Ishikawa (cell line): ENCODE data around the gene BZW2.

Source experiments
- EP300 ChIP-seq: IDR thresholded peaks from 2 replicates; pipeline ENCODE4 v1.6.1; 2012; ENCODE audit warnings: borderline replicate concordance
- FOXM1 ChIP-seq: IDR thresholded peaks from 2 replicates; pipeline ENCODE4 v1.6.1; 2012; ENCODE audit warnings: low read depth, borderline replicate concordance
- RAD21 ChIP-seq: IDR thresholded peaks from 2 replicates; pipeline ENCODE4 v1.6.1; 2012; ENCODE audit warnings: low read depth
- TAF1 ChIP-seq: IDR thresholded peaks from 2 replicates; pipeline ENCODE4 v1.6.1; 2012; ENCODE audit warnings: low read depth, mild to moderate bottlenecking
- TEAD4 ChIP-seq: IDR thresholded peaks from 2 replicates; pipeline ENCODE4 v1.6.1; 2012
- YY1 ChIP-seq: IDR thresholded peaks from 2 replicates; pipeline ENCODE4 v1.6.1; 2012; ENCODE audit warnings: low read depth

DNA sequence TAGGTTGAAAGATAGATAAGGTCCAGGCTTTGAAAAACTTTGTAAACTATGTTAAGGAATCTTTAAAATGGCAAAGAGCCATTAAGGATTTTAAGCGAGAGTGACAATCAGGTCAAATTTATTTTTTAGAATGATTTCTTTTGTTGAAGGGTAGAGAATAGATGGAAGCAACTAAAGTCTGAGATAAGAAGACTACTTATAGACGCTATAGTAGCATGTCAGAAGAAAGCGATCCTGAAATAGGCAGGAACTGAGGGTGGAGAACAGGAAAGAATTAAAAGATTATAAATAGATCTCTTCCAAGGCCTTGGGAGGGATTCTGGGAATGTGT lies 94.6 kb downstream of the BZW2 start:
- TF ChIP-seq YY1 (no peak), TAF1 (no peak), FOXM1 (no peak), EP300 (no peak), TEAD4 (no peak), RAD21 (no peak)
